ENCODE measurements around the gene GRIA1.

Gene GRIA1

DNA sequence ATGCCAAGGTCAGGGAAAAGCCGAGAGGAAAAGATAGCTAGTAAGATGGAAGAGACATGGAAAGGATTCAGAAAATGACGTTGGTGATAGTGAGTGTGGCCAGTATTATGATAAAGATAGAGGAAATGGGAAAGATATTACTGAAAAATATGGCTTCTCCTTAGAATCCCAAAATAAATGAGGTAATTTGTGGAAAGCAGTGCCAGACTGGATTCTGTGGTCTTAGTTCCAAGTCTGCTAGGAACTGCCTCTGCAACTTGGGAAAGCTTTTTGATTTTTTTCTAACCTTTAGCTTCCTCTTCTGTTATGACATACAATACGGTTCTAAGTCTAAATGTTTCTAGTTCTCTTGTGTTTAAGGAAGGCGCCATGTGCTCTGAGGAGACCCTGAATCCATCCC is 54.2 kb downstream of the GRIA1 start:
- no peak for DNase-seq (ENCODE audit: low spot score)
- TF ChIP-seq CTCF (IDR thresholded peaks at IDR 0.05; ENCODE audit: extremely low read depth, insufficient read depth, missing control alignments), result no peak
- in situ Hi-C loops (cut with MboI; ENCODE audit: low pct_unique_long_range_greater_than_20kb, low sequenced_read_pairs, unreplicated experiment), result no loop called here

- in situ Hi-C loops (cut with MboI; ENCODE audit: low pct_unique_long_range_greater_than_20kb, low sequenced_read_pairs, unreplicated experiment), result no loop called here
- DNase-seq (ENCODE audit: low spot score), result no peak
- TF ChIP-seq CTCF (IDR thresholded peaks at IDR 0.05; ENCODE audit: extremely low read depth, insufficient read depth, missing control alignments), result no peak
Measured at GRCh38 chr5:153546566-153546965, 56.1 kb downstream of the GRIA1 start.

- DNase-seq (ENCODE audit: low spot score), result no peak
- in situ Hi-C loops (cut with MboI; ENCODE audit: low pct_unique_long_range_greater_than_20kb, low sequenced_read_pairs, unreplicated experiment), result no loop called here
- no peak for TF ChIP-seq CTCF (IDR thresholded peaks at IDR 0.05; ENCODE audit: extremely low read depth, insufficient read depth, missing control alignments)
Measured at GRCh38 chr5:153551537-153552079, 61.1 kb downstream of the GRIA1 start.

GRCh38 chr5:153552886-153553285 is 62.4 kb downstream of the GRIA1 start:
- DNase-seq (ENCODE audit: low spot score), result no peak
- in situ Hi-C loops (cut with MboI; ENCODE audit: low pct_unique_long_range_greater_than_20kb, low sequenced_read_pairs, unreplicated experiment), result no loop called here
- TF ChIP-seq CTCF (IDR thresholded peaks at IDR 0.05; ENCODE audit: extremely low read depth, insufficient read depth, missing control alignments), result no peak

- in situ Hi-C loops (cut with MboI; ENCODE audit: low pct_unique_long_range_greater_than_20kb, low sequenced_read_pairs, unreplicated experiment), result no loop called here
- DNase-seq (ENCODE audit: low spot score), result no peak
- no peak for TF ChIP-seq CTCF (IDR thresholded peaks at IDR 0.05; ENCODE audit: extremely low read depth, insufficient read depth, missing control alignments)
Measured at GRCh38 chr5:153555420-153556114, 65.1 kb downstream of the GRIA1 start.

GRCh38 chr5:153558957-153559356 is 68.5 kb downstream of the GRIA1 start:
- in situ Hi-C loops (cut with MboI; ENCODE audit: low pct_unique_long_range_greater_than_20kb, low sequenced_read_pairs, unreplicated experiment), result no loop called here

More at GRCh38 chr5:153558957-153559356, 68.5 kb downstream of the GRIA1 start:
- no peak for DNase-seq (ENCODE audit: low spot score)
- TF ChIP-seq CTCF (IDR thresholded peaks at IDR 0.05; ENCODE audit: extremely low read depth, insufficient read depth, missing control alignments), result no peak
